IPS DF 6.9 (cell line): ENCODE measurements around the gene ITGB4.
A peak's percentile ranks its signal among the peaks of the same experiment; 100 is the strongest.
"Not testable (repeated sequence)": the region's sequence is repeated elsewhere in the genome, so short reads cannot be mapped to it uniquely, and the experiment has no call there.

Experiments used
- DNase-seq: peaks from one replicate; pipeline ENCODE4 v3.0.0-alpha.2; 2013; ENCODE audit warnings: low read depth, low spot score
- H3K27ac ChIP-seq: one replicate; pipeline ENCODE4 v1.5.1; 2013; ENCODE audit warnings: low read length, control low read depth
- H3K27me3 ChIP-seq: 2 replicates; pipeline ENCODE4 v1.6.1; 2013; ENCODE audit warnings: mild to moderate bottlenecking, low read length; ENCODE audit not compliant: control insufficient read depth, insufficient read depth
- H3K36me3 ChIP-seq: 2 replicates; pipeline ENCODE4 v1.6.1; 2013; ENCODE audit warnings: low read length; ENCODE audit not compliant: control insufficient read depth, insufficient read depth
- H3K4me1 ChIP-seq: 2 replicates; pipeline ENCODE4 v1.6.1; 2013; ENCODE audit warnings: low read length; ENCODE audit not compliant: control insufficient read depth, insufficient read depth
- H3K4me3 ChIP-seq: 2 replicates; pipeline ENCODE4 v1.5.1; 2013; ENCODE audit warnings: mild to moderate bottlenecking, low read length
- H3K9me3 ChIP-seq: 2 replicates; pipeline ENCODE4 v1.6.1; 2013; ENCODE audit warnings: low read length, inconsistent platforms; ENCODE audit not compliant: control insufficient read depth, insufficient read depth
- WGBS: extraction: QIAGEN DNeasy Blood & Tissue Kit; methylation state at CpG from one replicate; pipeline ENCODE4 v1.1.7; 2013; ENCODE audit warnings: mixed read lengths, missing lambda C conversion rate; ENCODE audit not compliant: insufficient read length, insufficient coverage; 5-methylcytosine and 5-hydroxymethylcytosine counted together

ITGB4 gene

GRCh38 chr17:75771334-75772281 is 50.3 kb downstream of the ITGB4 start:
- H3K27me3 ChIP-seq = no peaks in the 10 kb centered on the region
- no CpG with 5 or more reads among the region's 17 CpGs for WGBS
- peaks cover 3% of the 10 kb centered on the region; the same call in 1 of the 2 replicates for H3K36me3 ChIP-seq
- no peak overlapping the region for H3K4me3 ChIP-seq
- H3K9me3 ChIP-seq = no peaks in the 10 kb centered on the region
- H3K27ac ChIP-seq = no peak overlapping the region
- no peaks in the 10 kb centered on the region for H3K4me1 ChIP-seq
- no peak for DNase-seq

- WGBS = no CpG with 5 or more reads among the region's 12 CpGs
- Histone ChIP-seq H3K4me3 (no peak overlapping the region), H3K36me3 (peaks cover 13% of the 10 kb centered on the region; the same call in 1 of the 2 replicates), H3K9me3 (no peaks in the 10 kb centered on the region), H3K27me3 (no peaks in the 10 kb centered on the region), H3K27ac (no peak overlapping the region), H3K4me1 (no peaks in the 10 kb centered on the region)
- DNase-seq = no peak
Observed at GRCh38 chr17:75773121-75773807, 52.0 kb downstream of the ITGB4 start.

DNA sequence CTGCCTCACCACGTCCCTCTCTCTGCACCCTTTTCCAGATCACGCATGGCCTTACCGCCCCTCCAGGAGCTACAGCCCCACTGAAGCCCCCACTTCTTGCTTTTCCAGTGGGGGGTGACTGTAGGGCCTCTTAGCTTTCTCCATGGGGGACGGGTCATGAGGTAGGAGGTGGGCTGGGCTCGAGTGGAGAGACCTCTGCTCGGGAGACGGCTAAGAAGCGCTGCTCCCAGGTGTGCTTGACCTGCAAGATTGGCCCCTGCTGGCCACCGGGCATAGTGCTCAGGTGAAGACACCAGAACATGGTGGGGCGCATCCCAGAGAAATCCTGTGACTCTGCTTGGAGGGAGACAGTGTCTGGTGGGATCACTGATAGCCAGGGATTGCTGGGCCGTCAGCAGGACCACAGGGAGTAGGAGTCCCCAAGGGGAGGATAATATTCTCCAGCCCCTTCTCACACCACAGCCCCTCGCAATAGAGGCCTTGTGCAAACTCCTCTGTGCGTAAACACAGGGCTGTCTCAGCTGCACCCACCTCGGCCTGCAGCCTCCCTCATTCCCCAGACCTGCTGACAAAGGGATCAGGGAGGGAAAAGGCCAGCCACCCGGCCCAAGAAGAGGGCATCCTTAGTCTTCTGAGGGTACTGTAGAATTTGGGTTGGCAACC is 52.7 kb downstream of the ITGB4 start:
- Histone ChIP-seq H3K36me3 (peaks cover 15% of the 10 kb centered on the region; the same call in 1 of the 2 replicates), H3K27me3 (no peaks in the 10 kb centered on the region), H3K4me1 (no peaks in the 10 kb centered on the region), H3K4me3 (no peak overlapping the region), H3K27ac (no peak overlapping the region), H3K9me3 (no peaks in the 10 kb centered on the region)
- no peak for DNase-seq
- WGBS = no CpG with 5 or more reads among the region's 15 CpGs

- no CpG with 5 or more reads among the region's 4 CpGs for WGBS
- H3K4me1 ChIP-seq = no peaks in the 10 kb centered on the region
- DNase-seq = no peak
- H3K27ac ChIP-seq = no peak overlapping the region
- no peaks in the 10 kb centered on the region for H3K27me3 ChIP-seq
- no peaks in the 10 kb centered on the region for H3K9me3 ChIP-seq
- H3K36me3 ChIP-seq = peaks cover 15% of the 10 kb centered on the region; the same call in 1 of the 2 replicates
- H3K4me3 ChIP-seq = no peak overlapping the region
Observed at GRCh38 chr17:75774471-75774990, 53.3 kb downstream of the ITGB4 start.

DNA sequence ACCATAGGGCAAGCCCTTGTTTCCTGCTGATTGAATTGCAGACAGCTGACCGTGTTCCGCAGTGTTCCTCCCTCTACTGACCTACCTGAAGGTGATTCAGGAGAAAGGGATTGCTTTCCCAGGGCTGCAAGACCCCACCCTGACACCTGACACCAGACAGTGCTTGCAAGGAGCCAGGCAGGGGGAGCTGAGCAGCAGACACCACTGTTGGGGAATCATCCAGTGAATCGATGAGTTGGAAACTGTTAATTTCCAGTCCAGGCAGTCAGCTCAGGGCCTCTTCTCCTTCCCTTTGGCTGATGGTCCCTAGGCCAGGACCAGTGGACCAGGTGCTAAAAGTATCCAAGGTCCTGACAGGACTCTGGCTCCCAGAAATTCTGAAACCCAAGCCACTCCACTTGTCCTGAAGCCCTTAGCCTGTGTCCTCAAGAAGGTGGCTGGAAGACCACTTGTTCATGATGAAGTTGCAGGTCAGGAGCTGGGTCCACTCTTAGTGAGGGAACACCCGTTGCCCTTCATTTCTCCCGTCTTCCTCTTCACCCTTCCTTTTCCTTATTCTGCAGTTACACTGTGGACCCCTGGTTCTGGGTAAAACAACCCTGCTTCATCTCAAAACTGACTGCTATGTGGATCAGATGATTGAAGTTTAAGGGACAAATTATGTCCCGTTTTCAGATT is 53.9 kb downstream of the ITGB4 start:
- Histone ChIP-seq H3K27ac (no peak overlapping the region), H3K4me3 (no peak overlapping the region), H3K4me1 (no peaks in the 10 kb centered on the region), H3K9me3 (no peaks in the 10 kb centered on the region), H3K27me3 (no peaks in the 10 kb centered on the region), H3K36me3 (peaks cover 15% of the 10 kb centered on the region; the same call in 1 of the 2 replicates)
- DNase-seq = no peak
- WGBS = no CpG with 5 or more reads among the region's 6 CpGs

GRCh38 chr17:75776386-75777295 is 55.4 kb downstream of the ITGB4 start:
- H3K27ac ChIP-seq = no peak overlapping the region
- DNase-seq = no peak
- no peaks in the 10 kb centered on the region for H3K9me3 ChIP-seq
- no peaks in the 10 kb centered on the region for H3K27me3 ChIP-seq
- no peaks in the 10 kb centered on the region for H3K4me1 ChIP-seq
- H3K36me3 ChIP-seq = peaks cover 15% of the 10 kb centered on the region; the same call in 1 of the 2 replicates
- no peak overlapping the region for H3K4me3 ChIP-seq
- WGBS = no CpG with 5 or more reads among the region's 15 CpGs

- H3K4me3 ChIP-seq = no peak overlapping the region
- H3K36me3 ChIP-seq = peaks cover 15% of the 10 kb centered on the region; the same call in 1 of the 2 replicates
- no peak for DNase-seq
- no peaks in the 10 kb centered on the region for H3K9me3 ChIP-seq
- H3K27me3 ChIP-seq = no peaks in the 10 kb centered on the region
- no peak overlapping the region for H3K27ac ChIP-seq
- no CpG with 5 or more reads among the region's 2 CpGs for WGBS
- H3K4me1 ChIP-seq = no peaks in the 10 kb centered on the region
Observed at GRCh38 chr17:75777296-75777922, 56.1 kb downstream of the ITGB4 start.

DNA sequence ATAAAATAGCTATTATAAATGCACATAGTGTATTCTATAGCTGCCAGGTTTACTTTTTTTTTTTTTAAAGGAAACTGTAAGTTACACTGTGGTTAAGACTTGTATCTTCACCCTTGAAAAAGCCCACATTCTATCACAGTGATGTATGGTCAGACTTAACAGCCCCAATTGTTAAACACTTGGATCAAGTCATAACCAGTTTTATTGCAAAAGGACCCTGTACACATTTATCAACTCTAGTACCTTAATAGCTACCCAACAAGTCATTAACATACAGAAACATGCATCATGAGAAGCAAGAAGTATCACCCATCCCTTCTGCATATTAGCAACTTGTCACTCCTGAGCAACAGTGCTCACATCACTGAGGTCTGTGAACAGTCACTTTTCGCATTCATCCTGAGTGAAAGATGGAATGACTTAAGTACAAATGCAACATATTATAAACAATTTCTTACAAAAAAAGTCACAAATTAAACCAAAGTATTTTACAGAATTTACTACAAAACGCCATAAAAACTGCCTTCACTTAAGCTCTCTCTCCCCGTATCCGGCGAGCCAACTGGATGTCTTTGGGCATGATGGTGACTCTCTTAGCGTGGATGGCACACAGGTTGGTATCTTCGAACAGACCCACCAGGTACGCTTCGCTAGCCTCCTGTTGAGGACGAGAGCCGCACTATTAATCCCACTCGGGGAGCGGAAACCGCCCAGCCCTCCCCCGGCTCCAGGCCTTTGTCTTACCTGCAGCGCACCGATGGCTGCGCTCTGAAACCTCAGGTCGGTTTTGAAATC is 57.0 kb downstream of the ITGB4 start:
- H3K27ac ChIP-seq, H3K27me3 ChIP-seq, DNase-seq, H3K9me3 ChIP-seq, H3K4me1 ChIP-seq: not testable (repeated sequence)
- Histone ChIP-seq H3K36me3 (peaks cover 15% of the 10 kb centered on the region; the same call in 1 of the 2 replicates), H3K4me3 (peak overlapping the region; percentile 98)
- WGBS = no CpG with 5 or more reads among the region's 19 CpGs
